Measurements from ENCODE around the gene OSBPL10.
A peak's percentile ranks its signal among the peaks of the same experiment; 100 is the strongest.

The OSBPL10 gene

DNA sequence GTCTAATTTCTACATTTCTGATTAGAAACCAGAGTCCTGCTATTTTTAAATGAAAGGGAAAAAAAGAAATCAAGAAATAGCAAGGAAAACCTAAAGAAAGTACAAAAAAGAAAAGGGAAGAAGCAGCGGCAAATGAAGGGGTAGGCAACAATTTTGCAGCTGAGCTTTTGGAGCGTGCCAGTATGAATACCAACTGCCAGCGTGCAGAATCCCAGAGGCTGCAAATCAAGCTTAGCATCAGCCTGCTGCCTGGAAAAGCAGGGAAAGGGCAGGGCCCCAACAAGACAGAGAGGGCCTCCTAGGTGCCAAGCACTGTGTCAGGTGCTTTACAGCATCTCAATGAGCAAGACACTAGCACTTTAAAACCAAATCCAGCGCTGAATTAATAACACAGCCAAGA lies 271.5 kb downstream of the OSBPL10 start:
- no peak overlapping the region for H3K4me3 ChIP-seq (ENCODE audit: low read depth, low read length)
- TF ChIP-seq, protein P1, sequence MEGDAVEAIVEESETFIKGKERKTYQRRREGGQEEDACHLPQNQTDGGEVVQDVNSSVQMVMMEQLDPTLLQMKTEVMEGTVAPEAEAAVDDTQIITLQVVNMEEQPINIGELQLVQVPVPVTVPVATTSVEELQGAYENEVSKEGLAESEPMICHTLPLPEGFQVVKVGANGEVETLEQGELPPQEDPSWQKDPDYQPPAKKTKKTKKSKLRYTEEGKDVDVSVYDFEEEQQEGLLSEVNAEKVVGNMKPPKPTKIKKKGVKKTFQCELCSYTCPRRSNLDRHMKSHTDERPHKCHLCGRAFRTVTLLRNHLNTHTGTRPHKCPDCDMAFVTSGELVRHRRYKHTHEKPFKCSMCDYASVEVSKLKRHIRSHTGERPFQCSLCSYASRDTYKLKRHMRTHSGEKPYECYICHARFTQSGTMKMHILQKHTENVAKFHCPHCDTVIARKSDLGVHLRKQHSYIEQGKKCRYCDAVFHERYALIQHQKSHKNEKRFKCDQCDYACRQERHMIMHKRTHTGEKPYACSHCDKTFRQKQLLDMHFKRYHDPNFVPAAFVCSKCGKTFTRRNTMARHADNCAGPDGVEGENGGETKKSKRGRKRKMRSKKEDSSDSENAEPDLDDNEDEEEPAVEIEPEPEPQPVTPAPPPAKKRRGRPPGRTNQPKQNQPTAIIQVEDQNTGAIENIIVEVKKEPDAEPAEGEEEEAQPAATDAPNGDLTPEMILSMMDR (IDR thresholded peaks at IDR 0.05; ENCODE audit: insufficient read depth, low read length, missing control alignments), result no peak
- ChIA-PET POLR2A (no interaction called here), CTCF (no interaction called here)
- DNase-seq (ENCODE audit: low read depth, low spot score), result no peak

DNA sequence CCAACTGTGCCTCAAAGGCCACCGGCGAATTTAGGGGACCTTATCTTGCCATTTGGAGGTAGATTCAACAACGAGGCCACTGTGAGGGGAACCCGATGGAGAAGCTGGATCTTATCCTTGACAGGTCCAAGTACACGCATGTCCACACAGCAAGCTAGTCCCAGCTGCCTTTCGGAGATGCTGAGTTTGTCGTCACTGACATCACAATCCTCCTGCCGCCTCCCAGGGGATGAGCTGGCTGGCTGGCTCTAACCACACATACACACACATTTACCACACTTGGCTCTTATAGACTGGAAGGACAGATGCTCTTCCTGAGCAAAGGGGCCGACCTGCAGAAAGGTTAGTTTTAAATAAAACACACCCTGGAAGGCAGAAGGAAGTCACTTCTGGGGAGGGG lies 272.1 kb downstream of the OSBPL10 start:
- DNase-seq (ENCODE audit: low read depth, low spot score), result no peak
- H3K4me3 ChIP-seq (ENCODE audit: low read depth, low read length), result no peak overlapping the region
- CTCF ChIA-PET, result no interaction called here
- TF ChIP-seq, protein P1 (IDR thresholded peaks at IDR 0.05; ENCODE audit: insufficient read depth, low read length, missing control alignments), result no peak
- POLR2A ChIA-PET, result no interaction called here

GRCh38 chr3:31707286-31707685 lies 273.8 kb downstream of the OSBPL10 start:
- ChIA-PET POLR2A (no interaction called here), CTCF (no interaction called here)
- no peak overlapping the region for H3K4me3 ChIP-seq (ENCODE audit: low read depth, low read length)
- DNase-seq (ENCODE audit: low read depth, low spot score), result no peak
- TF ChIP-seq, protein P1 (IDR thresholded peaks at IDR 0.05; ENCODE audit: insufficient read depth, low read length, missing control alignments), result no peak

GRCh38 chr3:31705736-31706135 lies 275.3 kb downstream of the OSBPL10 start:
- H3K4me3 ChIP-seq (ENCODE audit: low read depth, low read length), result no peak overlapping the region
- POLR2A ChIA-PET, result no interaction called here
- peak; percentile 5 for DNase-seq (ENCODE audit: low read depth, low spot score)
- CTCF ChIA-PET, result no interaction called here
- TF ChIP-seq, protein P1 (IDR thresholded peaks at IDR 0.05; ENCODE audit: insufficient read depth, low read length, missing control alignments), result no peak

- CTCF ChIA-PET, result no interaction called here
- POLR2A ChIA-PET, result no interaction called here
- DNase-seq (ENCODE audit: low read depth, low spot score), result peak; percentile 28
- no peak overlapping the region for H3K4me3 ChIP-seq (ENCODE audit: low read depth, low read length)
- TF ChIP-seq, protein P1 (IDR thresholded peaks at IDR 0.05; ENCODE audit: insufficient read depth, low read length, missing control alignments), result no peak
These were observed 276.4 kb downstream of the OSBPL10 start for GRCh38 chr3:31704591-31705179.

GRCh38 chr3:31704156-31704555 lies 276.9 kb downstream of the OSBPL10 start:
- ChIA-PET CTCF (no interaction called here), POLR2A (no interaction called here)
- no peak overlapping the region for H3K4me3 ChIP-seq (ENCODE audit: low read depth, low read length)
- TF ChIP-seq, protein P1 (IDR thresholded peaks at IDR 0.05; ENCODE audit: insufficient read depth, low read length, missing control alignments), result no peak
- DNase-seq (ENCODE audit: low read depth, low spot score), result no peak
